PFSK-1 (cell line): ENCODE data around the gene MICU1.

Experiments used
- POLR2AphosphoS5 ChIP-seq: IDR thresholded peaks from 2 replicates; pipeline ENCODE4 v1.6.1; 2012; ENCODE audit warnings: low read depth, mild to moderate bottlenecking, control low read depth, low read length, moderate library complexity
- REST ChIP-seq, 2 experiments: IDR thresholded peaks; 2 replicates each; pipeline versions ENCODE4 v1.6.1 to v1.8.0; 2011 to 2012; ENCODE audit warnings: low read depth in 2 of 2, low read length in 2 of 2, control low read depth in 1 of 2, inconsistent platforms in 1 of 2, mild to moderate bottlenecking in 1 of 2, moderate library complexity in 1 of 2; ENCODE audit not compliant: insufficient read depth in 1 of 2
- SIN3A ChIP-seq: IDR thresholded peaks from 2 replicates; pipeline ENCODE4 v1.6.1; 2012; ENCODE audit warnings: mild to moderate bottlenecking, low read length, moderate library complexity, borderline replicate concordance; ENCODE audit not compliant: insufficient read depth
- TAF1 ChIP-seq: IDR thresholded peaks from 2 replicates; pipeline ENCODE4 v1.6.1; 2012; ENCODE audit warnings: low read length, control low read depth, borderline replicate concordance; ENCODE audit not compliant: insufficient read depth

GRCh38 chr10:72637398-72637857 is 11.5 kb upstream of the MICU1 start:
- no peak for TF ChIP-seq REST (IDR thresholded peaks at IDR 0.05; ENCODE audit: insufficient read depth in 1 of 2, low read depth in 2 of 2, low read length in 2 of 2)
- no peak for TF ChIP-seq POLR2AphosphoS5
- no peak for TF ChIP-seq TAF1
- TF ChIP-seq SIN3A = no peak
